HG03039 (cell line): ENCODE results near the gene PARVG.
"Not testable (repeated sequence)": the region's sequence is repeated elsewhere in the genome, so short reads cannot be mapped to it uniquely, and the experiment has no call there.

ENCODE experiments used
- ATAC-seq: cut with Tn5 transposase; IDR thresholded peaks from one replicate; pipeline ENCODE4 v1.9.1; 2021; ENCODE audit warnings: mild to moderate bottlenecking, moderate library complexity; ENCODE audit not compliant: unreplicated experiment

The PARVG gene

DNA sequence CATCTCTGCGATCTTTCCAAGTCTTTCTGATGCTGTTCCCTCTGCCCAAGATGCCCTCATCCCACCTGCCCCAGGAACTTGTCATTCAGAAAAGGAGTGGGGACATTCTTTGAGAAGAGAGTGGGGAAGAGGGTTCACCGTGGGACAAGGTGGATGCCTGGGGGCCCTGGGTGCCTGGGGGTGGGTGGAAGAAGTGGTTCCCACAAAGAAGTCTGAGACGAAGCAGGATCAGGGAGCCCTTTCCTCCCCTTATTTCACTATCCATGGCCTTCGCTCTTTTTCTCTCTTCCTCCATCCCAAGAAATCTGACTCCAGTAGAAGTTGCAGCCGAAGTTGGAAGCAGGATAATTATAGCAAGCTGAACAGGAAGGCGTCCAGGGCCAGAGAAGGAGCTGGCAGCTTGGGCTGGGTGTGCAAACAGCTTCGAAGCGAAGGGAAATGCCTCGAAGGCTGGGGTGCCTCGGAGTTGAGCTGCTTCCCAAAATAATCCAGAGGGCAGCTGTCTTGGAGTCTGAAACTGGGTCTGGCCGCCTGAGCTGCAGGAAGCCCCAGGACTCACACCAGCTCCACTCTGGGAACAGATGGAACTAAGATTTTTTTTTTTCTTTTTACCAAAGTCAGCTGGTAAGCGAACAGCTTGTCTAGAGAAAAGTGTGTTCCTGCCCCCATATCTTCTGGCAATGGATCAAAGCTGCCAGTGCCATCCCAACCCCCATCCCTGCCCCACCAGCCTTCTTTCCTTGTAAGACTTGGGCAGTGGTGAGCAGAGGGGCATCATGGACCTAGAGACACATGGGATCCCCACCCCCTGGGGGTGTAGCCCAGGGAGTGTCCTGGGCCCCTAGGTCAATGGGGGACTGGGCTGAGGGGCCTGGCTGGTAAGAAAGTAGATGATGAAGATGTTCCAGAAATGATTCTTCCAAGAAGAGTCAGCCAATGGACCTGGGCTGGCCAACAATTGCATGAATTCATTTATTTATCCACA is 31.5 kb downstream of the PARVG start:
- ATAC-seq: no peak

DNA sequence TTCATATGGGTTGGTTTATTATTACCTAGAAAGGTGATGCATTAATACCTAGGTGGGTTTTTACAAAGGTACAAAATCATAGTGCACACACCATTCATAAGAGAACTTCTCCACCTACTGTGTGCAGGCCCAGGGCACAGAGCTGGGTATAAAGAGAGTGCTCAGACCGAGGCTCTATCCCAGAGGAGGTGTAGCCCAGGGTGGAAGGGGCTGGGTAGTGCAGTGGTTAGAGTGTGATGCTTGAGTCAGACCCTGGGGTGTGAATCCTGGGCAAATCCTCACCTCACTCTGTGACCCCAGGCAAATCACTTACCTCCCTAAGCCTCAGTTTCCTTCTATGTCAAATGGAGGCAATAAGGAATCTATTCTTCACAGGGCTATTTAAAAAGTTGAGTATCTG is 32.2 kb downstream of the PARVG start:
- no peak for ATAC-seq

DNA sequence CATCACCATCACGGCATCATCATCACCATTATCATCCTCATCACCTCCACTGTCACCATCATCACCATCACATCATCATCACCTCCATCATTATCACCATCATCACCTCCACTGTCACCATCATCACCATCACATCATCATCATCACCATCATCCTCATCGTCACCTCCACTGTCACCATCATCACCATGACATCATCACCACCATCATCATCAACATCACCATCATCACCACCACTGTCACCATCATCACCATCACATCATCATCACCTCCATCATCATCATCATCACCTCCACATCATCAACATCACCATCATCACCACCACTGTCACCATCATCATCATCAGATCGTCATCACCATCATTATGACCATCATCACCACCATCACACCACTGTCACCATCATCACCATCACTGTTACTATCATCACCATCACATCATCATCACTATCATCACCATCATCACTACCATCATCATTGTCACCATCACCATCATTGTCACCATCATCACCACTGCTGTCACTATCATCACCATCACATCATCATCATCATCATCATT is 32.8 kb downstream of the PARVG start:
- no peak for ATAC-seq

DNA sequence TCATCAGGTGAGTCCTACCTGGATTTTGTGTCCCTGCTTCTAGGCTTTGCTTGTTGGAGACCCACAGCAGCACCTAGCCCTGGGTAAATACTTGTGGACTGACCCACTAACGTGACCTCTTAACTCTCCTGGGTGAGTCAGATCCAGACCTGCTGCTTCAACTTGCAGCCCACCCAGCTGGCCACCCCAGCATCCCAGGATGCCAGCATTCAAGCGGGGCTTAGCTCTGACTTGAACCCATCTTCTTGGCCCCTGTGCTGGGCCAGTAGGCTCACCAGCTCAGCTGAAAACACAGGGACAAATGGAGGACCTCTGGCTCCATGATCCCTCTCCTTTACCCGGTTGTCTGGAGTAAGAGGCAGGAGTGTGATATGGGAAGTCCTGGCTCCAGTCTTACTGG is 33.5 kb downstream of the PARVG start:
- no peak for ATAC-seq

DNA sequence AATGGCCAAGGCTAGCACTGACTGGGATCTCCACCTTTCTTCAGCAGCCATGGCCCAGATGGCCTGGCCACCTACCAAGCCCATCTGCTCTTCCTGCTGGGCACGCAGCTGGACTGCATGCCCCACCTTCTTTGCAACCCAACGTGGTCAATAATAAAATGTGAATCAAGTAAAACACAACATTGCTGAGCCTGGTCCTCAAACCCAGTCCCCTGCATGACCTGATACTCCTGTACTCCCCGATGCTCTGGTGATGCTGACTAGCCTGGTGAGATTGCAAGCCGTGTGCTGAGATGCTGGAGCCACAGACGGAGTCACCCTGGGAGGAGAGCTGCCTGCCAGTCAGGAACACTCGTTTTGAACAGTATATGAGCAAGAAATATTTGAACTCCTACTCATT is 34.0 kb downstream of the PARVG start:
- no peak for ATAC-seq

DNA sequence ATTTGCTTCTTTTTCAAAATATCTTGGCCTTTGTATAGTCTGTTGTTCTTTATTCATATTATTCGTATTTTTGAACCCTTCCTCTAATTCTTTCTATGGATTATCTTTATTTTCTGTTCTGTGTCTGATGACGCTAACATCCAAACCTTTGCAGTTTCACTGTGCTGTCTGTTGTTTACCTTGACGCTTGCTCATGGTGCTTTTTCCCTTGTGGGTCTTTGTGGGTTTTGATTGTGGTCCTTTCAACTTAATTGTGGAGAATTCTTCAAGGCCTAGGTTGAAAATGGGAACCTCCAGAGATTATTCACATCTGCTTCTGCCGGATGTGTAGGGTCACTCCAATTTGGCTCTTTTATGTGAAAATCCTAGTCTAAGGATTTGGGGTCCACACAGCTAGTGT is 34.6 kb downstream of the PARVG start:
- ATAC-seq: no peak

DNA sequence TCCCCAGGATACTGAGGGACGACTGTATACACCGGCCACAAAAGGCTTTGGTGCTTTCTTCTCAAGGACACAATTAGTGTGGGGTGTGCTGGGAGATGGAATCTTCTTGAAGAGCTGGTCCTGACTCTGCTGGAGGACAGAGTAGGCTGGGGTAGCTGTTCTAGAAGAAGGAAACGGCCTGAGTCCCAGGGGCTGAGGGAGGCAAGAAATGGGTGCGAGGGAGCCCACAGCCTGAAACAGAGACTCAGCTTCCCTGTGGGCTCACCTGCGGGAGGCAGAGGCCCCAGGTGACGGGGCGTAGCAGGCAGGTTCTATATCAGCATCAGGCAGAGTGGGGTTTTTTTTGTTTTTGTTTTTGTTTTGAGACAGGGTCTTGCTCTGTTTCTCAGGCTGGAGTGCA is 36.6 kb downstream of the PARVG start:
- ATAC-seq: no peak

DNA sequence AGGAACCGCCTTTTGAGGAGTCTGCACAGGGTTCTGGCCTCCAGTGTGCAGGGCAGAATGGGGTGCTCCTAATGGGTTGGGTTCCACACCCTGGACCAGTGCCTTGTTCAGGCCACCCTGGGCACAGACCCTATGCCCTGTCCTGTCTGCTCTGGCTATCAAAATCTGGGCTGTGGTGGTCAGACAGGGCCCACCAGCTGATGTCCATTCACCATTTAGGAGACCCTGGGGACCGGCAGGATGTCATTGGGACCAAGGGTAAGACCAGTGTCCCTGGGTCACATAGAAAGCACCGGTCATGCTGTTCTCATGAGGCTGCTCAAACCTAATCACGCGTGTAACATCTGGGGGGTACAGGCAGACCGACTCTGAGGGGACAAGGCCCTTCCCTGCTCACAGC is 37.3 kb downstream of the PARVG start:
- no peak for ATAC-seq

DNA sequence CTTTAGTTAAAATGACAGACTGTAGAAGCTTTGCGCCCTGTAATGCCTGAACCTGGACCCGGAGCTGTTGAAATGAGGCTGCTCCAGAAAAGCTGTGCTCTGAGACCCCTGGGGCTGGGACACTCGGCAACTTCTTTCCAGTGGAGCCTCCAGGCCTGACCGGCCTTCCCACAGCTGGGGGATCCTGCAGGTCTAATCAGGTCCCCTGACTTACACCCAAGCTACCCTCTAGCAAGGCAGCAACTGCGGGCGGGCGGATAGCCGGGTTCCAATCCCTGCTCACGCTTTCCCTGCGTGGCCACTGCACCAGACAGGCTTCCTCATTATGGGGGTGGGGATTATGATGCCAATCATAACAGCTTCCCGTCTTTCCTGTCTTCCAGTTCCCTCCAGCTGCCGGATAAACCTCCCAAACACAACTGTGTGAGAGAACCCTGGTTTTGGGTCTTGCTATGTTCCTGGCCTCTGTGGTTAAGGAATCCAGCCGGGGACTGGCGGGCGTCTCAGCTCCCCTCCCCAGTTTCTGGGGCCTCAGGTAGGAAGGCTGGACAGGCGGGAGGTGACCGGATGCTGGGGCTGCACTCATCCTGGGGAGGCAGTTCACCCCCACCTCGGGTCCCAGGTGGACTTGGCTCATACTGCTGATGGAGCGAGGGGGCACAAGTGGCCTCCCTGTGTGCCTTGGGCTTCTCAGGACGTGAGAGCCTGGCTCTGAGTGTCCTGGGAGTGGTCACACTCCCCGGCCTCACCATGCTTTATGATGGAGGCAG is 38.6 kb downstream of the PARVG start:
- ATAC-seq: no peak

DNA sequence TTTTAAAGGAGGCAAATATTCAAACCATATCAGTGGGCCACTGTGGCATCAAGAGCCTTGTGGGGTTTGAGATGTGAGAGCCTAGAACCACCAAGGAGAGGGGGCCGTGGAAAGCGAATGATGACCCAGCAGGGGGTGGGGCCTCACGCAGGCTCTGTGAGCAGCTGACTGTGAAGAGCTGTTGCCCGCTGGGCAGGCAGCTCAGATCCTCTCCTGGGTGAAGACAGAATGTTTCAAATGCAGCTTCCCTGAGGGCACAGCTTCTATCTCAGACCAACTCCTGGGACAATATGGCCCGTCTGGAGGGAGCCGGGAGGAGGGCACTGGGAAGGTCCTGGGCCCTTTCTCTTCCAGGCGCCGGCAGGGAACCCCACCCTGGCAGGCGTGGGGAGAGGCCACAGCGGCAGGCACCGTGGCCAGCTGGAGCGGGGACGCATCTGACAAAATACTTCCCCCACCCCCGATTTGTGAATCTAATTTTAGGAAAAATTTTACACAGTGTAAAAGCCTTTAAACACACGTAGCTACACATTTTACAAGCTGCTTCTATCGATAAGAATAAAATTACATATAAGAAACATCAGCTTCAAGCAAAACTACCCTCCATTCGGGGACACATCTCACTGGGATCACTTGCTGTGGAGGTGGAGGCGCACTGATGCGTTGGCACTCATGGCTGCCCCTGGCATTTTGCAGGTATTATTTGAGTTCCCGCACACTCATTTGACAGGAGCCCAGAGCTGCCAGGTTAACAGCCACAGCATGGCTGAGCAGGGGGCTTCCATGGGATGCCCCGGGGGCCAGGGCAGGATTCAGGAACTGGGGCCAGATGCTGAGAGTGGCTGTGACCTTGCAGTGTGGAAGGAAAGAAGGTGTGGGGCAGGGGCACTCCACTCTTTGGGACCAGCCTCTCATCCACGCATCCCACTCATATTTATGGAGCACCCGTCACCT is 40.3 kb downstream of the PARVG start:
- no peak for ATAC-seq

DNA sequence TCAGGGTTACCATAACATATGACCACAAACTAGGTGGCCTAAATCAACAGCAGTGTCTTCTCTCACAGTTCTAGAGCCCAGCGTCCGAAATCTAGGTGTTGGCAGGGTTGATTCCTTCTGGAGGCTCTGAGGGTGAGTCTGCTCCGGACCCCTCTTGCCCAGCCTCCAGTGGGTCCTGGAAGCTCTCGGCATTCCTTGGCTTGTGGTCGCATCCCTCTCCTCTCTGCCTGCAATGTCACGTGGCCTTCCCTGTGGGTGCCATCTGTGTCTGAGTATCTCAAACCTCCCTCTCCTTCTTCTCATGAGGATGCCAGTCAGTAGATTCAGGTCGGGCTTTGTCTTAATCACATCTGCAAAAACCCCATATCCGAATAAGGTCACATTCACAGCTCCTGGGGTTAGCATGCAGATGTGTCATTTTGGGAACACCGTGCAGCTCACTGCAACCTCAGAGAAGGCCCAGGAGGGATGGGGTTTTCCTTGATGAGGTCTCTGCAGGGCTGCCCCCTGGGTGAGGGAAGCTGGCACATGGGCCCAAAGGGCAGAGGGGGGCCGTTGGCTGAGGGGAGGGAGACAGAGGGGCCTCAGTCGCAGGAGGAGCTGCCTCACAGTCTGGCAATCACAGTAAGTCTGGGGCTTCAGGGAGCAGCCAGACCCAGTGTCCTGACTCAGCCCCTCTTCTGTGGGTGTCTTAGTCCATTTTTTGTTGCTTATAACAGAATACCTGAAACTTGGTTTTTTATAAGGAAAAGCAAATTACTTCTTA is 41.2 kb downstream of the PARVG start:
- no peak for ATAC-seq

DNA sequence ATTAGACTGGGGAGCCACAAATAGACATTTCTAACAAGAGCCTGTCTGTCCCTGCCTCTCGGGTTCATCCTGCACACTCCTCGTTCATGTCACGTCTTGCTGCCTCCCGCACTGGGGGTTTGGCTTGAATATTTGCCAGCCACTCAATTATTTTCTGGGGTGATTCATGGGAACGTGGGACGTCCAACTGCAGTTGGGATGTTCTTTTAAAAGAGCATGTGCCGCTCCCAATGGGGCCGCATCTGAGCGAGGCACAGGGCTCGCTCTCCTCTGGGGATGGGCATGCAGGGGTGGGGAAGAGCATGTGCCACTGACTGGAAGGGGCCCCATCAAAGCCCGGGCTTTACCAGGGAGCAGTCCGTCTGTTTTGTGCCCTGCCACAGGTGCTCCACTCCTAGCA is 43.4 kb downstream of the PARVG start:
- ATAC-seq: no peak

DNA sequence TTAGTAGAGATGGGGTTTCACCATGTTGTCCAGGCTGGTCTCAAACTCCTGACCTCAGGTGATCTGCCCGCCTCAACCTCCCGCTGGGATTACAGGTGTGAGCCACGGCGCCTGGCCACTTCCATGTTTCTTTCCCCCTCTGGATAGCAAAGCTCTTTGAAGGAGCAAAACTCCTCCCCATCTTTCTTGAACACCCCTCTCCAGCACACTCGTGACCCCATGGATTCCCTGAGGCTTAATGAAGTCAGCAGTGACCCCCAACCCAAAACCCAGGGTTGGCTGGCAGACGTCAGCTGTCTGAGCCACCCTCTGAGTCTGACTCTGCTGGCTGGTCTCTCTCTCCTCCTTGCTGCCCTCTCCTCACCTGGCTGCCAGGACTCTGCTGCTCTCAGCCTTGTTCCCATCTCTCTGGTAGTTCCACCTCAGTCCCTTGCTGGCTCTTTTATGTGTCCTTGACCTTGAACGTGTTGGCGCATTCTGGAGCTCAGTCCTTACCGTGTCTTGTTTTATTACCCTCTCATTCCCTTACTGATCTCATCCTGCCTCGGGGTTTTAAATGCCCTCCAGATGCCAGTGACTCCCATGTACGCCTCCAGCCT is 44.5 kb downstream of the PARVG start:
- ATAC-seq: no peak

DNA sequence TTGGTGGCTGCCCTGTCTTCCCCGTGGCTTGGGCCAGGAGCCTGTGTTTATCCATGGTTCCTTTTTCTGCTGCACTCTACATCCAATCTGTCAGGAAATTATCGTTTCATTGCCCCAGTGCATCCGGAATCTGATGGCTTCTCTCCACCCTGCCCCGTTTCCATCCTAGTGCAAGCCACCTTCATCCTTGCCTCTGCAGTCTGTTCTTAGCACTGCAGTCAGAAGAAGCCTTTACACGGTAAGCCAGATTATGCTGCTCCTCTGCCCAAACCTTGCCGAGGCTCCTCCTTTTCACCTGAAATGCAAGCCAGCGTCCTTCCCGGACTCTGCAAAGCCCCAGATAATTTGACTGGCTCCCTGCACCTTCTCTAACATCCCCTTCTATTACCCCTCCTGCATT is 45.1 kb downstream of the PARVG start:
- no peak for ATAC-seq

DNA sequence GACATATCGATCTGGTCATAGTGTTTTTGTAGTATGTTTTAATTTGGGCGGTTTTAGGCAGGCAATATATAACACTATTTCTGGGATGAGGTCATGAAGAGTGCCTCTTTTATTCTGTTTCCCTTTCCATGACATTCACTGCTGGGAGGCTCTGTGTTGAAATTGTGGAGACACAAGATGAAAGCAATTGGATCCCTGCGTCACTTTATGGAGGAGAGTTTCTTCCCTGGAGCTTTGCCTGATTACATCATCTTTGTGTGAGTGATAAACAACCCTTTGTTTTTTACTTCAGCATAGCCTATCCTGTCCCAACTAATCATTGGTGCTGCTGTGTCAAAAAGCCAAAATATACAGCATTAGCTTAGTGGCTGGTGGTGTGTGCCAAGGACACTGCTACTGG is 48.6 kb downstream of the PARVG start:
- ATAC-seq: no peak

DNA sequence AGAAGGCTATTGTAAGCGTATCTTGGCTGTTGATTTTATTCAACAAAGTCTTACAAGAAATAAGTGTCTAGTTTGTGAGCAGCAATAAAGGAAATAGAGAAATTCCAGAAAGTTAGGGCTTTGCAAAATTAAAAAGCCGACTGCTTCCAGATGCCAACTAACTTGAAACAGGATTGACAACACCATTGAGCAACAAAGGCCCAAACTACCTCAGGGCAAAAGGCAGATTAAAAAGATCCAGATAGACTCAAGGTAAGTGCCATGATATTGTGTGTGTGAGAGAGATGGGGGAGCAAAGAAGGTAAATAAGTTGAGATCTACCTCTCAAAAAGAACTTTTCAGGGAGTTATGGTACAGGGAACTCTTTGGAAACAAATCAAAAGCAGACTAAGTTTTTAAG is 49.1 kb downstream of the PARVG start:
- ATAC-seq: no peak

DNA sequence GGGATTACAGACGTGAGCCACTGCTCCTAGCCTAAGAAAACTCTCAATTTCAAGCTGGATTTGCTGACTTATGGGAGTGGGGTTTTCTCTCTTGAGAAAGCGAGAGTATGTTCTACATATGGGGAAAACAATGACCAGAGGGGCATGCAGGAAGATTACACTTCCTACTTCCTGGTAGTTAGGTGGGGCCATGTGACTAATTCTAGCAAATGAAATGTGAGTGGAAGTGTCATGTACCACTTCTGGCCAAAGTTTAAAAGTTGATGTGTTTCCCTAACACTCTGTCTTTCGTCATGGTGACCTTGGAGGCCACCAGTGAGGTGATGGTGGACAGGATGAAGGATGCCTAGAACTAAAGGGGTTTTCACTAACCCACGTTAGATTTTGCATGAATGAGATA is 50.5 kb downstream of the PARVG start:
- ATAC-seq: no peak

DNA sequence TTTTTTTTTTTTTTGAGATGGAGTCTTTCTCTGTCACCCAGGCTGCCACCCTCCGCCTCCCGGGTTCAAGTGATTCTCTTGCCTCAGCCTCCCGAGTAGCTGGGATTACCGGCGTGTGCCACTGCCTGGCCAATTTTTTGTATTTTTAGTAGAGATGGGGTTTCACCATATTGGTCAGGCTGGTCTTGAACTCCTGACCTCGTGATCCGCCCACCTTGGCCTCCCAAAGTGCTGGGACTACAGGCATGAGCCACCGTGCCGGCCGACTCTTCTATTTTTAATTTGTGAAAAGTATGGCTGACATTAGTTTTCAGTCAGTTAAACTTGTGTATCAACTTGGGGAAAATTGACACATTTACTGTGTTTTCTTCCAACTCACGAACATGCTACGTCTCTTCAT is 53.6 kb downstream of the PARVG start:
- not testable (repeated sequence) for ATAC-seq

DNA sequence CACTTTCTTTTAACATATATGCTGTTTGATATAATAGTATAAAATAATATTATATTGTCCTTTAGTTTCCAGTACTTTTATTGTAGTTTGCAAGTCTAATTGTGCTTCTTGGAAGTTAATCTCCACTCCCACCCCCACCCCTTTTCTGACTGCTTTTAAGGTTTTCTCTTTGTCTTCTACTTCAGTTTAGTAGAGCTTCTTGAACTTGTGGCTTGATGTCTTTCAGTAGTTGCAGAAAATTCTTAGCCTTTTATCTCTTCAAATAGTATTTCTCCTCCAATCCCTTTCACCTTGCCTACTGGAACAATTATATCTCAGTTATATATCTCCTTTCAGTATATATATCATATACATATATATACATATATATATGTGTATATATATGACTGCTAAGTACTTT is 56.6 kb downstream of the PARVG start:
- no peak for ATAC-seq

DNA sequence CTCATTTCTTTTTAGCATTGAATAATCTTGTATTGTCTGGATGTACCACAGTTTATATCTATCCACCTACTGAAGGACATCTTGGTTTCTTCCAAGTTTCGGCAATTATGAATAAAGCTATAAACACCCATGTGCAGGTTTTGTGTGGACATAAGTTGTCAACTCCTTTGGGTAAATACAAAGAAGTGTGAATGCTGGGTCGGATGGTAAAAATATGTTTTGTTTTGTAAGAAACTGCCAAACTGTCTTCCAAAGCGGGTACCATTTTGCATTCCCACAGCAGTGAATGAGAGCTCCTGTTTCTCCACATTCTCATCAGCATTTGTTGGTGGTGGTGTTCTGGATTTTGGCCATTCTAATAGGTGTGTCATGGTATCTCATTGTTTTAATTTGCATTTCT is 60.4 kb downstream of the PARVG start:
- not testable (repeated sequence) for ATAC-seq
